Right lobe of liver (tissue), 6 donors: ENCODE results near the gene ATF7IP. TPM values are rescaled to one million over a fixed set of nuclear protein-coding genes. Genes with fewer than 3 reads are reported as not detected.

Experiments
- ATAC-seq, 4 donors: fragments of 200-7000 bp; cut with Tn5 transposase; one replicate each; pipeline ENCODE4 v1.9.1; 2020; ENCODE audit warnings: mild to moderate bottlenecking in 4 of 4, moderate library complexity in 4 of 4
- DNase-seq, 3 donors: peaks; one replicate each; pipeline ENCODE4 v3.0.0-alpha.2; 2020
- H3K27ac ChIP-seq, 3 donors: fragments of 200-600 bp; one replicate each; pipeline ENCODE4 v1.8.0; 2022
- H3K27me3 ChIP-seq, 2 donors: fragments of 200-600 bp; one replicate each; pipeline ENCODE4 v1.8.0; 2022
- H3K36me3 ChIP-seq, 4 donors: fragments of 200-600 bp; sonication (generic) in 1 of 4; one replicate each; pipeline versions ENCODE4 v1.5.1 to v1.8.0; 2017 to 2022; ENCODE audit warnings: control low read depth in 1 of 4
- H3K4me1 ChIP-seq, 4 donors: fragments of 200-600 bp; sonication (generic) in 1 of 4; one replicate each; pipeline versions ENCODE4 v1.5.1 to v1.8.0; 2017 to 2022; ENCODE audit warnings: control low read depth in 1 of 4
- H3K4me3 ChIP-seq, 3 donors: fragments of 200-600 bp; one replicate each; pipeline ENCODE4 v1.8.0; 2022
- H3K9me3 ChIP-seq, 4 donors: fragments of 200-600 bp; sonication (generic) in 1 of 4; one replicate each; pipeline versions ENCODE4 v1.5.1 to v1.8.0; 2017 to 2022; ENCODE audit warnings: control low read depth in 1 of 4
- CTCF ChIP-seq, 4 donors: fragments of 200-600 bp in 3 of 4; fragments of 450-650 bp in 1 of 4; IDR thresholded peaks; one replicate each; pipeline versions ENCODE4 v1.5.1 to v1.8.0; 2016 to 2022; ENCODE audit warnings: antibody characterized with exemption in 4 of 4, mild to moderate bottlenecking in 2 of 4
- POLR2A ChIP-seq: fragments of 450-650 bp; IDR thresholded peaks from one replicate; pipeline ENCODE4 v1.6.1; 2017; ENCODE audit warnings: antibody characterized with exemption, mild to moderate bottlenecking
- WGBS: methylation state at CpG from one replicate; pipeline ENCODE4 v1.1.6; 2018; ENCODE audit warnings: low coverage, low lambda C conversion rate; ENCODE audit not compliant: insufficient coverage; ENCODE audit errors: missing lambda C conversion rate; 5-methylcytosine and 5-hydroxymethylcytosine counted together
- intact Hi-C, 2 donors: fragments of 100-400 bp; cut with DNase I; formaldehyde crosslinking; loops; one replicate each; pipeline versions ENCODE4 v1.11.2 to v1.14.1; 2022
- total RNA-seq, 6 experiments: library from RNA; depleted of rRNA in 2 of 6; stranded (reverse); fragments of >200 nt in 2 of 6; fragmentation: NEBNext Ultra II Directional in 3 of 6; extraction: Animal tissue kit (Norgen Biotek cat#: 25700) in 3 of 6; gene quantifications; one replicate each; pipeline versions ENCODE4 v1.1.0 to v1.2.4, GENCODE V29; 2016 to 2023
- donor health status: DM: no; HTN: yes; CAD: no.
- donor health status: DM: no; HTN: no; CAD: no.
- donor health status: DM: no; HTN: no; CAD: no.
- donor health status: DM: no; HTN: yes; CAD: no.
- donor health status: DM: no; HTN: yes; CAD: no.

The ATF7IP gene
- total RNA-seq, 6 experiments from 2014 or later = 17.5 to 33.6 (median 27.4) TPM

- DNase-seq (no peak), ATAC-seq (no peak)
- Histone ChIP-seq H3K27me3 (no peaks in the 10 kb centered on the region), H3K4me1 (no peaks in the 10 kb centered on the region), H3K9me3 (no peaks in the 10 kb centered on the region), H3K36me3 (no peaks in the 10 kb centered on the region), H3K27ac (no peak overlapping the region), H3K4me3 (no peak overlapping the region)
- intact Hi-C loops = no loop called here
- WGBS = 73% methylated on average over 7 of the region's 7 CpGs
- TF ChIP-seq POLR2A (no peak), CTCF (IDR thresholded peaks at IDR 0.05) (no peak)
Measured at GRCh38 chr12:14545144-14546124, 180.0 kb downstream of the ATF7IP start.

DNA sequence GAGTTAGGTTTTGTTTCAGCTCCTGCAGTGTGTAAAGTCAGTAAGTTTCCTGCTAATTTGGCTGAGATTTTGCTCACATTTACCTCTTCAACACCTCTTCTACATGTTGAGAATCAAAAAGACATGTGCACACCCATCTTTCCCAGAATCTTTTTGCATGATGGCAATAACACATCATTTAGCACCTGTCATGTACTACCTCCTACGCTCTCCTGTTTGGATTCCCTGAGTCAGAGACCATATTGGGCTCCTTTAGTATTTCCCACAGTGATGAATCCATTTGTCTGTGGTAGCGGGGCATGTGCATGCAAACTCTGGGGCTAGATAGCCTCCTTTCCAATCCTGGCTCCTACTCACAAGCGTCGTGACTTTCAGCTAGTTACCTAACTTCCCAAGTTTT lies 182.1 kb downstream of the ATF7IP start:
- DNase-seq (no peak), ATAC-seq (no peak)
- Histone ChIP-seq H3K9me3 (no peaks in the 10 kb centered on the region), H3K4me3 (no peak overlapping the region), H3K4me1 (no peaks in the 10 kb centered on the region), H3K27ac (no peak overlapping the region), H3K36me3 (no peaks in the 10 kb centered on the region), H3K27me3 (no peaks in the 10 kb centered on the region)
- 100% methylated on average over 4 of the region's 4 CpGs for WGBS
- TF ChIP-seq POLR2A (no peak), CTCF (IDR thresholded peaks at IDR 0.05) (no peak)
- intact Hi-C loops = no loop called here

DNA sequence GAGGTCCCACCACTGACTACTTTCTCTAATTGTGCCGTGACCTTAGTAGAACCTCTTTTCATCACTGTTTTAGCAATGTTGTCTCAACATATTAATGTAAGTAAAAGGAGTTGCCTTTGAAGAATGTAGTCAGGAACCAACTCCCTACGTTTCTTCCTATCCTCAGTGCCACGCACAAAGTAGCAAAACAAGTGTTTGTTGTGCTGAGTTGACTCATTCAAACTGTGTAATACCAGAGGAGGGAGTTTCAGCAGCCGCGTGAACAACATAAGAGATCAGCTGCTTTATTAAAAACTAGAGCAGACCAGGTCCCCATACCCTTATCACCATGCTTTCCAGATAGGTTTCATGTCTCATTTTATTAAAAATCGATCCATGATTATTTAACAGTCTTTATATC lies 183.1 kb downstream of the ATF7IP start:
- TF ChIP-seq POLR2A = no peak
- TF ChIP-seq CTCF (IDR thresholded peaks at IDR 0.05) = no peak
- Histone ChIP-seq H3K4me1 (no peaks in the 10 kb centered on the region), H3K27me3 (no peaks in the 10 kb centered on the region), H3K9me3 (no peaks in the 10 kb centered on the region), H3K36me3 (no peaks in the 10 kb centered on the region), H3K4me3 (no peak overlapping the region), H3K27ac (no peak overlapping the region)
- 80% methylated on average over 6 of the region's 6 CpGs for WGBS
- intact Hi-C loops = no loop called here
- ATAC-seq = no peak
- DNase-seq = no peak

Other genes with a start within 250 kb of the ATF7IP start
- 1 to 10 TPM; 1.7 to 7.2 (median 3.5) TPM for gene PLBD1, start 202.2 kb downstream of the ATF7IP start, total RNA-seq